GM12878 (cell line): ENCODE data around the gene CD48. TPM values are rescaled to one million over a fixed set of nuclear protein-coding genes. Genes with fewer than 3 reads are reported as not detected.
A peak's percentile ranks its signal among the peaks of the same experiment; 100 is the strongest.

ENCODE experiments used
- ATAC-seq: fragments of 200-7000 bp; cut with Tn5 transposase; 3 replicates; pipeline ENCODE4 v1.9.1; 2020; ENCODE audit warnings: mild to moderate bottlenecking, moderate library complexity
- BruUV-seq: library from RNA; stranded (reverse); fragments of 400-500 nt; replicated peaks from 2 replicates; lab custom pipeline; 2021; lab: Mats Ljungman, UMichigan
- CTCF ChIA-PET: fragments of 300-600 bp; sonication (Branson Sonifier 250); formaldehyde crosslinking; extraction: SDS; loops from one replicate; lab custom pipeline; 2021; ENCODE audit warnings: inconsistent platforms; lab: Yijun Ruan, JAX
- POLR2A ChIA-PET: fragments of 350-600 bp; formaldehyde crosslinking; extraction: SDS; loops from one replicate; lab custom pipeline; 2021; ENCODE audit warnings: inconsistent platforms; lab: Charles Lee
- RAD21 ChIA-PET: fragments of 300-600 bp; sonication (Branson Sonifier 250); formaldehyde crosslinking; loops from one replicate; lab custom pipeline; 2023; ENCODE audit warnings: antibody characterized with exemption; ENCODE audit not compliant: unreplicated experiment; lab: Charles Lee
- SMC1A ChIA-PET: fragments of 300-600 bp; sonication (Branson Sonifier 250); formaldehyde crosslinking; loops from one replicate; lab custom pipeline; 2023; ENCODE audit not compliant: unreplicated experiment, uncharacterized antibody; lab: Charles Lee
- DNase-seq: peaks from one replicate; pipeline ENCODE4 v3.0.0-alpha.2; 2011; ENCODE audit warnings: low read depth, low spot score
- FAIRE-seq: peaks from 3 replicates; lab custom pipeline; 2011; peaks lifted over from hg19 to GRCh38; lab: Jason Lieb, UNC
- H2AFZ ChIP-seq: 2 replicates; pipeline ENCODE4 v1.6.0; 2011; ENCODE audit warnings: low read depth, low read length, control low read depth; ENCODE audit not compliant: control insufficient read depth
- H3K27ac ChIP-seq: 2 replicates; pipeline ENCODE4 v1.5.1; 2011; ENCODE audit warnings: control low read depth; ENCODE audit not compliant: control insufficient read depth, insufficient read depth
- H3K27me3 ChIP-seq, 2 experiments: replicated peaks in 1 of 2; 2 replicates each; pipeline versions ENCODE4 v1.6.0 to v1.6.1; 2011; ENCODE audit warnings: low read length in 1 of 2; ENCODE audit not compliant: control insufficient read depth in 2 of 2, insufficient read depth in 2 of 2
- H3K36me3 ChIP-seq, 2 experiments: 2 replicates each; pipeline ENCODE4 v1.5.1; 2011; ENCODE audit warnings: low read length in 1 of 2; ENCODE audit not compliant: control insufficient read depth in 2 of 2, insufficient read depth in 2 of 2
- H3K4me1 ChIP-seq: 2 replicates; pipeline ENCODE4 v1.6.1; 2011; ENCODE audit warnings: mild to moderate bottlenecking, low read length, moderate library complexity, mixed read lengths; ENCODE audit not compliant: control insufficient read depth, insufficient read depth
- H3K4me2 ChIP-seq: 2 replicates; pipeline ENCODE4 v1.6.0; 2011; ENCODE audit warnings: control low read depth; ENCODE audit not compliant: control insufficient read depth, insufficient read depth
- H3K4me3 ChIP-seq: fragments of 200-600 bp; sonication (generic); 2 replicates; pipeline ENCODE4 v1.5.1; 2016
- H3K79me2 ChIP-seq: 2 replicates; pipeline ENCODE4 v1.6.0; 2011; ENCODE audit warnings: low read length; ENCODE audit not compliant: control insufficient read depth, insufficient read depth
- H3K9ac ChIP-seq: 2 replicates; pipeline ENCODE4 v1.8.0; 2011; ENCODE audit warnings: low read length, control low read depth, mixed read lengths; ENCODE audit not compliant: control insufficient read depth, insufficient read depth
- H3K9me3 ChIP-seq: replicated peaks from 3 replicates; pipeline ENCODE4 v1.5.1; 2011; ENCODE audit warnings: mild to moderate bottlenecking, low read length; ENCODE audit not compliant: control insufficient read depth, insufficient read depth
- H4K20me1 ChIP-seq: 2 replicates; pipeline ENCODE4 v1.6.0; 2011; ENCODE audit not compliant: control insufficient read depth, insufficient read depth
- EED ChIP-seq: sonication (generic); IDR thresholded peaks from 2 replicates; pipeline ENCODE4 v1.6.1; 2016; ENCODE audit warnings: antibody characterized with exemption, low read depth
- ETV6 ChIP-seq, 2 experiments: fragments of 450-650 bp in 1 of 2; IDR thresholded peaks in 1 of 2; conservative IDR thresholded peaks in 1 of 2; 2 replicates each; pipeline ENCODE4 v1.6.1; 2014; ENCODE audit warnings: antibody characterized with exemption in 1 of 2, borderline replicate concordance in 1 of 2, low read depth in 1 of 2, mild to moderate bottlenecking in 1 of 2, moderate library complexity in 1 of 2
- IKZF2 ChIP-seq, 2 experiments: fragments of 450-650 bp; IDR thresholded peaks; 2 replicates each; pipeline ENCODE4 v1.6.1; 2017; ENCODE audit warnings: mild to moderate bottlenecking in 2 of 2, moderate library complexity in 2 of 2
- KLF5 ChIP-seq: fragments of 450-650 bp; IDR thresholded peaks from 2 replicates; pipeline ENCODE4 v1.6.1; 2014; ENCODE audit warnings: mild to moderate bottlenecking; ENCODE audit not compliant: partially characterized antibody
- MEF2B ChIP-seq: fragments of 450-650 bp; IDR thresholded peaks from 2 replicates; pipeline ENCODE4 v1.6.1; 2018; ENCODE audit warnings: mild to moderate bottlenecking, moderate library complexity; ENCODE audit not compliant: partially characterized antibody, poor library complexity, severe bottlenecking
- MYB ChIP-seq: fragments of 150-350 bp; IDR thresholded peaks from 2 replicates; pipeline ENCODE4 v1.6.1; 2014; ENCODE audit warnings: mild to moderate bottlenecking, low read depth, low read length, borderline replicate concordance
- MYC ChIP-seq: IDR thresholded peaks from 2 replicates; pipeline ENCODE4 v1.6.1; 2011; ENCODE audit warnings: mild to moderate bottlenecking, low read length, moderate library complexity, inconsistent platforms; ENCODE audit not compliant: insufficient read depth, insufficient replicate concordance, insufficient read length, severe bottlenecking
- NFXL1 ChIP-seq: fragments of 450-650 bp; IDR thresholded peaks from 2 replicates; pipeline ENCODE4 v1.6.1; 2017; ENCODE audit warnings: antibody characterized with exemption, mild to moderate bottlenecking, borderline replicate concordance
- NR2F1 ChIP-seq: fragments of 450-650 bp; conservative IDR thresholded peaks from 2 replicates; pipeline ENCODE4 v1.6.1; 2017; ENCODE audit warnings: mild to moderate bottlenecking
- RELA ChIP-seq: fragments of 450-650 bp; IDR thresholded peaks from 2 replicates; pipeline ENCODE4 v1.8.0; 2014; ENCODE audit warnings: borderline replicate concordance; ENCODE audit not compliant: partially characterized antibody
- RUNX3 ChIP-seq: IDR thresholded peaks from 2 replicates; pipeline ENCODE4 v1.6.1; 2012; ENCODE audit warnings: low read length, inconsistent platforms
- TCF12 ChIP-seq: IDR thresholded peaks from 2 replicates; pipeline ENCODE4 v1.6.1; 2011; ENCODE audit warnings: low read depth, mild to moderate bottlenecking, low read length
- ZNF622 ChIP-seq: fragments of 450-650 bp; IDR thresholded peaks from 2 replicates; pipeline ENCODE4 v1.6.1; 2017; ENCODE audit warnings: mild to moderate bottlenecking, inconsistent platforms
- WGBS: methylation state at CpG from one replicate; pipeline ENCODE4 v1.1.6; 2016; ENCODE audit warnings: low lambda C conversion rate; ENCODE audit not compliant: insufficient replicate concordance, insufficient coverage; ENCODE audit errors: missing lambda C conversion rate; 5-methylcytosine and 5-hydroxymethylcytosine counted together
- in situ Hi-C: fragments of 300-500 bp; cut with MboI; formaldehyde crosslinking; loops from 9 replicates; pipeline ENCODE4 v1.14.3; 2018; ENCODE audit warnings: mixed read lengths
- intact Hi-C: fragments of 100-400 bp; cut with micrococcal nuclease; formaldehyde crosslinking; loops from one replicate; pipeline ENCODE4 v1.14.2; 2022; ENCODE audit not compliant: unreplicated experiment
- polyA plus RNA-seq, 11 experiments: library from polyadenylated mRNA; depleted of rRNA in 4 of 11; unstranded in 6 of 11; stranded (reverse) in 5 of 11; fragments of >200 nt; fragmentation: Nextera tagmentation in 4 of 11; fragmentation: Illumina TruSeq in 1 of 11; extraction: Ambion mirVana in 4 of 11; extraction: Trizol in 1 of 11; gene quantifications; 1 replicate in 1 of 11; 2 replicates in 10 of 11; pipeline versions ENCODE4 v1.2.1 to v1.2.3, GENCODE V29; 2011 to 2016; ENCODE audit warnings: inconsistent platforms in 2 of 11, missing spikeins in 2 of 11, low read depth in 1 of 11
- total RNA-seq, 4 experiments: library from RNA; depleted of rRNA in 3 of 4; stranded (reverse); fragments of >200 nt in 3 of 4; fragmentation: Illumina TruSeq in 1 of 4; extraction: Trizol in 1 of 4; gene quantifications; 2 replicates each; pipeline versions ENCODE4 v1.2.1 to v1.2.3, GENCODE V29; 2013 to 2021
- TF ChIP-seq, protein P1 (sequence below): fragments of 450-650 bp; IDR thresholded peaks from 2 replicates; pipeline ENCODE4 v1.6.1; 2016; ENCODE audit warnings: mild to moderate bottlenecking, moderate library complexity, borderline replicate concordance
- TF ChIP-seq, protein P2 (sequence below): fragments of 450-650 bp; formaldehyde crosslinking; IDR thresholded peaks from 2 replicates; pipeline ENCODE4 v1.4.0; 2020; ENCODE audit warnings: mild to moderate bottlenecking, moderate library complexity

The CD48 gene
- total and polyA plus RNA-seq, 10 of the 15 experiments (the other 5 are each of a cell fraction or from before 2014, with no cell fraction given), result 302 to 1,315 (median 430) TPM

DNA sequence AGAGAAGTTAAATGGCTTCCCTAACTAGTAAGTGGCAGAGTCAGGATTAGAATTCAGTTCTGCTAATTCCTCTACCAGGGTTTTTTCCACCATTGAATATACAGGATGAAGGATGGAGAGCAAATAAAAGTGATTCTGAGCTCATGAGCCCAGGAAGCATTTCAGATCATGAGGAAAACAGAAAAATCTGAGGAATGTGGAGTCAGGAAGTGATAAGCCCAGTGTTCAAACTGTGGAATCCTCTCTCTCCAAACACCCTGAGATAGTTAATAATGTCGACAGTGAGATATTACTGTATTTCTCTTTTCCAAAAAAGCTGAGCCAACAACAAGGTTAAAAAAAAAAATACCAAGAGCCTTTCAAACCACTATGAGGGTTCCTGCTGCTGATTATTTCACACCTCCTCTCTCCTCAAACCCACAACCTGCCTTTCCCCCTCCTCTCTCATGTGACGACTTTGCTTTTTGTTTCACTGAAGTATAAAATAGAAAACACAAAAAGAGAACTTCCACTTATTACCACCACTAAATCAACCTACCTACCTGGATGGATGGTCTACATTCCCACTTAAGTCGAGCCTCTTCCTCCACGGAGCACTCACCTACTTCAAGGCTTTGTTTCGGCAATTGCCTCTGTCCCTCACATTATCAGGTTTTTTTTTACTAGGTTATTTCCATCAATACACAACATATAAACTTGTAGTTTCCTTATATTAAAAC lies 73.6 kb downstream of the CD48 start:
- ChIA-PET CTCF (interaction anchor here (1.8 kb wide), 1 partner anchor 19 kb away, joined by 7 read pairs; no protein-coding TSS in a partner anchor), RAD21 (interaction anchor here (0.9 to 1.1 kb wide), 4 partner anchors 9 to 105 kb away, joined by 3 to 6 read pairs (median 4); partner anchors contain the start of gene SLAMF1), POLR2A (interaction anchor here (0.6 to 1.6 kb wide), 4 partner anchors 9 to 540 kb away, joined by 3 to 4 read pairs (median 4); partner anchors contain the start of gene SLAMF1), SMC1A (interaction anchor here (0.9 to 2.1 kb wide), 7 partner anchors 9 to 37 kb away, joined by 3 to 10 read pairs (median 3); partner anchors contain the start of gene SLAMF1)
- H3K27ac ChIP-seq, result peak overlapping the region; percentile 77
- peak overlapping the region; percentile 56 for H3K4me3 ChIP-seq
- H3K9me3 ChIP-seq, result no peaks in the 10 kb centered on the region
- H4K20me1 ChIP-seq, result no peaks in the 10 kb centered on the region
- H3K36me3 ChIP-seq, result peaks cover 22 to 45% of the 10 kb centered on the region in 2 experiments
- FAIRE-seq (no peak), DNase-seq (no peak), ATAC-seq (peak; percentile 29)
- intact Hi-C loops, result no loop called here
- H3K27me3 ChIP-seq, result no peaks in the 10 kb centered on the region
- 36% methylated on average over 5 of the region's 5 CpGs for WGBS
- BruUV-seq, result no TSS peak
- H3K9ac ChIP-seq, result peak overlapping the region; percentile 59; the same call in 1 of the 2 replicates
- in situ Hi-C loops, result no loop called here
- no peak overlapping the region for H2AFZ ChIP-seq
- peaks cover 56% of the 10 kb centered on the region for H3K4me1 ChIP-seq
- H3K4me2 ChIP-seq, result peak overlapping the region; percentile 85
- peaks cover 90% of the 10 kb centered on the region for H3K79me2 ChIP-seq
- TF ChIP-seq RUNX3 (peak; percentile 89), MYC (no peak), KLF5 (no peak), MYB (no peak), IKZF2 (IDR thresholded peaks at IDR 0.05) (peak; percentile 71 to 73; a peak in 3 of 4 replicates), TCF12 (no peak), EED (no peak), NR2F1 (no peak), MEF2B (no peak), RELA (no peak), NFXL1 (no peak), ZNF622 (no peak), ETV6 (conservative IDR thresholded peaks at IDR 0.05 in 1 of 2, IDR thresholded peaks at IDR 0.05 in 1 of 2; ENCODE audit: borderline replicate concordance in 1 of 2, low read depth in 1 of 2) (no peak)
- TF ChIP-seq, protein P1, sequence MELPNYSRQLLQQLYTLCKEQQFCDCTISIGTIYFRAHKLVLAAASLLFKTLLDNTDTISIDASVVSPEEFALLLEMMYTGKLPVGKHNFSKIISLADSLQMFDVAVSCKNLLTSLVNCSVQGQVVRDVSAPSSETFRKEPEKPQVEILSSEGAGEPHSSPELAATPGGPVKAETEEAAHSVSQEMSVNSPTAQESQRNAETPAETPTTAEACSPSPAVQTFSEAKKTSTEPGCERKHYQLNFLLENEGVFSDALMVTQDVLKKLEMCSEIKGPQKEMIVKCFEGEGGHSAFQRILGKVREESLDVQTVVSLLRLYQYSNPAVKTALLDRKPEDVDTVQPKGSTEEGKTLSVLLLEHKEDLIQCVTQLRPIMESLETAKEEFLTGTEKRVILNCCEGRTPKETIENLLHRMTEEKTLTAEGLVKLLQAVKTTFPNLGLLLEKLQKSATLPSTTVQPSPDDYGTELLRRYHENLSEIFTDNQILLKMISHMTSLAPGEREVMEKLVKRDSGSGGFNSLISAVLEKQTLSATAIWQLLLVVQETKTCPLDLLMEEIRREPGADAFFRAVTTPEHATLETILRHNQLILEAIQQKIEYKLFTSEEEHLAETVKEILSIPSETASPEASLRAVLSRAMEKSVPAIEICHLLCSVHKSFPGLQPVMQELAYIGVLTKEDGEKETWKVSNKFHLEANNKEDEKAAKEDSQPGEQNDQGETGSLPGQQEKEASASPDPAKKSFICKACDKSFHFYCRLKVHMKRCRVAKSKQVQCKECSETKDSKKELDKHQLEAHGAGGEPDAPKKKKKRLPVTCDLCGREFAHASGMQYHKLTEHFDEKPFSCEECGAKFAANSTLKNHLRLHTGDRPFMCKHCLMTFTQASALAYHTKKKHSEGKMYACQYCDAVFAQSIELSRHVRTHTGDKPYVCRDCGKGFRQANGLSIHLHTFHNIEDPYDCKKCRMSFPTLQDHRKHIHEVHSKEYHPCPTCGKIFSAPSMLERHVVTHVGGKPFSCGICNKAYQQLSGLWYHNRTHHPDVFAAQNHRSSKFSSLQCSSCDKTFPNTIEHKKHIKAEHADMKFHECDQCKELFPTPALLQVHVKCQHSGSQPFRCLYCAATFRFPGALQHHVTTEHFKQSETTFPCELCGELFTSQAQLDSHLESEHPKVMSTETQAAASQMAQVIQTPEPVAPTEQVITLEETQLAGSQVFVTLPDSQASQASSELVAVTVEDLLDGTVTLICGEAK, result no peak
- TF ChIP-seq, protein P2, sequence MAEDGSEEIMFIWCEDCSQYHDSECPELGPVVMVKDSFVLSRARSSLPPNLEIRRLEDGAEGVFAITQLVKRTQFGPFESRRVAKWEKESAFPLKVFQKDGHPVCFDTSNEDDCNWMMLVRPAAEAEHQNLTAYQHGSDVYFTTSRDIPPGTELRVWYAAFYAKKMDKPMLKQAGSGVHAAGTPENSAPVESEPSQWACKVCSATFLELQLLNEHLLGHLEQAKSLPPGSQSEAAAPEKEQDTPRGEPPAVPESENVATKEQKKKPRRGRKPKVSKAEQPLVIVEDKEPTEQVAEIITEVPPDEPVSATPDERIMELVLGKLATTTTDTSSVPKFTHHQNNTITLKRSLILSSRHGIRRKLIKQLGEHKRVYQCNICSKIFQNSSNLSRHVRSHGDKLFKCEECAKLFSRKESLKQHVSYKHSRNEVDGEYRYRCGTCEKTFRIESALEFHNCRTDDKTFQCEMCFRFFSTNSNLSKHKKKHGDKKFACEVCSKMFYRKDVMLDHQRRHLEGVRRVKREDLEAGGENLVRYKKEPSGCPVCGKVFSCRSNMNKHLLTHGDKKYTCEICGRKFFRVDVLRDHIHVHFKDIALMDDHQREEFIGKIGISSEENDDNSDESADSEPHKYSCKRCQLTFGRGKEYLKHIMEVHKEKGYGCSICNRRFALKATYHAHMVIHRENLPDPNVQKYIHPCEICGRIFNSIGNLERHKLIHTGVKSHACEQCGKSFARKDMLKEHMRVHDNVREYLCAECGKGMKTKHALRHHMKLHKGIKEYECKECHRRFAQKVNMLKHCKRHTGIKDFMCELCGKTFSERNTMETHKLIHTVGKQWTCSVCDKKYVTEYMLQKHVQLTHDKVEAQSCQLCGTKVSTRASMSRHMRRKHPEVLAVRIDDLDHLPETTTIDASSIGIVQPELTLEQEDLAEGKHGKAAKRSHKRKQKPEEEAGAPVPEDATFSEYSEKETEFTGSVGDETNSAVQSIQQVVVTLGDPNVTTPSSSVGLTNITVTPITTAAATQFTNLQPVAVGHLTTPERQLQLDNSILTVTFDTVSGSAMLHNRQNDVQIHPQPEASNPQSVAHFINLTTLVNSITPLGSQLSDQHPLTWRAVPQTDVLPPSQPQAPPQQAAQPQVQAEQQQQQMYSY (CRISPR knock-in tag), result no peak
